ENCODE data around the gene SMTNL1. TPM values are rescaled to one million over a fixed set of nuclear protein-coding genes. Genes with fewer than 3 reads are reported as not detected.

SMTNL1 gene
- total RNA-seq, 1 experiment from 2014 or later = not detected

- no peaks in the 10 kb centered on the region for H3K9me3 Mint-ChIP-seq
- Histone ChIP-seq H4K8ac (replicated peaks; ENCODE audit: insufficient read length, low read depth, low read length) (no peak within 1 kb of the TSS), H3K4me1 (ENCODE audit: insufficient read depth, low read length) (peaks cover 4% of the 10 kb centered on the region; the same call in 1 of the 2 replicates), H3K9ac (ENCODE audit: extremely low read depth, insufficient read length, low read length) (peak within 1 kb of the TSS; percentile 27), H3K23ac (ENCODE audit: insufficient read length, low read depth, low read length) (no peak within 1 kb of the TSS), H4K20me1 (ENCODE audit: control insufficient read depth, insufficient read depth, insufficient read length) (no peaks in the 10 kb centered on the region), H4K91ac (ENCODE audit: insufficient read length, low read depth, low read length) (no peak within 1 kb of the TSS), H2BK20ac (ENCODE audit: low read depth, low read length, poor library complexity, severe bottlenecking) (no peak within 1 kb of the TSS), H2AFZ (ENCODE audit: low read length) (no peak within 1 kb of the TSS), H3K27ac (ENCODE audit: insufficient read length, low read depth, low read length) (no peak within 1 kb of the TSS), H4K5ac (ENCODE audit: insufficient read length, low read depth, low read length) (no peak within 1 kb of the TSS), H3T11ph (ENCODE audit: low read length) (no peak within 1 kb of the TSS), H2BK5ac (ENCODE audit: insufficient read length, low read length) (no peak within 1 kb of the TSS), H2BK12ac (ENCODE audit: insufficient read length, low read depth, low read length) (no peak within 1 kb of the TSS), H3K27me3 (ENCODE audit: insufficient read depth, low read length) (no peaks in the 10 kb centered on the region), H3K4me2 (ENCODE audit: insufficient read depth, insufficient read length, low read length) (peak within 1 kb of the TSS; percentile 57), H3K4ac (ENCODE audit: low read depth, low read length) (no peak within 1 kb of the TSS), H3K56ac (ENCODE audit: insufficient read length, low read depth, low read length) (no peak within 1 kb of the TSS), H2BK15ac (ENCODE audit: low read depth, low read length) (no peak within 1 kb of the TSS), H3K18ac (ENCODE audit: insufficient read length, low read depth, low read length) (peak within 1 kb of the TSS; percentile 11), H3K79me1 (ENCODE audit: insufficient read depth, low read depth, low read length, poor library complexity, severe bottlenecking) (no peaks in the 10 kb centered on the region), H3K79me2 (ENCODE audit: insufficient read depth, low read length) (no peaks in the 10 kb centered on the region), H3K14ac (ENCODE audit: insufficient read depth, low read length) (peak within 1 kb of the TSS; percentile 53), H2BK120ac (ENCODE audit: low read depth, low read length, poor library complexity, severe bottlenecking) (no peak within 1 kb of the TSS), H3K23me2 (ENCODE audit: insufficient read length, low read depth, low read length, poor library complexity, severe bottlenecking) (peaks cover 8% of the 10 kb centered on the region), H3K9me3 (ENCODE audit: control insufficient read depth, low read depth, low read length) (no peaks in the 10 kb centered on the region), H2AK5ac (ENCODE audit: insufficient read length, low read length) (no peak within 1 kb of the TSS)
- peaks cover 24 to 61% of the 10 kb centered on the region in 2 experiments for H3K4me1 Mint-ChIP-seq
- no peaks in the 10 kb centered on the region for H3K27me3 Mint-ChIP-seq (ENCODE audit: low read depth)
- no peak for DNase-seq
- peak within 1 kb of the TSS; percentile 93 to 98 (median 97); a peak in 6 of 7 replicates for H3K27ac Mint-ChIP-seq
- no peak for TF ChIP-seq CTCF (conservative IDR thresholded peaks at IDR 0.05)
- H3K36me3 Mint-ChIP-seq (ENCODE audit: insufficient read depth in 1 of 3, low read depth in 3 of 3) = peaks cover 15 to 23% (median 15%) of the 10 kb centered on the region in 3 experiments; a peak in 6 of 7 replicates
- WGBS (ENCODE audit: extremely low coverage, insufficient read length, low lambda C conversion rate) = no CpG with 5 or more reads among the region's 10 CpGs
- H3K4me3 Mint-ChIP-seq = peak within 1 kb of the TSS; percentile 70 to 79
These were observed 60.1 kb downstream of the SMTNL1 start, which contains the start of gene SERPING1 for GRCh38 chr11:57597461-57597915. SERPING1 (plus strand) TSS chr11:57597685; CDS start chr11:57598271, 586 bp downstream.

All from H9 (cell line).